Measurements from ENCODE around the gene MYLK2. TPM values are rescaled to one million over a fixed set of nuclear protein-coding genes. Genes with fewer than 3 reads are reported as not detected.

MYLK2 gene
- total and polyA plus RNA-seq, 2 donors (not counting 1 experiment from before 2014, with no cell fraction given) = under 0.01 TPM; not detected in 1

DNA sequence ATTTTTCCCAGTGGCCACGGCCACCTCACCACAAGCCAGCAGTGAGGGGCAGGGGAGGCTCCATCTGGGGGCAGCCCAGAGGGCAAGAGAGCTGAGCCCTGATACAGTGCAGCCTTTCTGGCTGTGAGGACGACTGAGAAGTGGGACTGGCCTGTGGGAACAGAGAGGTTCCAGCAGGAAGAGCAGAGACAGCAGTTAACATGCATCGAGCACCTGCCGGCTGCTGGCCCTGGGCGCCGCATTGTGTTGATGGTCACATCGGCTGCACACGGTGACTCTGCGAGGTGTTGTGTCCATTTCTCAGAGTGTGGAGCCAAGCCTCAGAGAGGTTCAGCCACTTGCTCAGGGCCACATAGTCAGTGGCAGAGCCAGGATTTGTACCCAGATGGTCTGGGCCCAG lies 16.4 kb downstream of the MYLK2 start:
- Histone ChIP-seq H3K27me3 (ENCODE audit: control insufficient read depth, insufficient read depth, low read length) (no peaks in the 10 kb centered on the region), H3K36me3 (ENCODE audit: control insufficient read depth, insufficient read depth, low read length) (no peaks in the 10 kb centered on the region), H3K4me2 (ENCODE audit: extremely low read depth, insufficient read depth, low read length) (peak overlapping the region; percentile 6), H2AFZ (ENCODE audit: low read length) (no peak overlapping the region), H3K4me1 (ENCODE audit: control insufficient read depth, extremely low read depth, insufficient read depth, low read length) (peaks cover 30% of the 10 kb centered on the region), H3K79me2 (ENCODE audit: control insufficient read depth, insufficient read depth, low read length) (no peaks in the 10 kb centered on the region), H3K4me3 (replicated peaks in 1 of 4; ENCODE audit: control extremely low read depth in 1 of 4, insufficient read depth in 1 of 4, low read depth in 3 of 4, low read length in 4 of 4) (no peak overlapping the region), H3K9ac (ENCODE audit: insufficient read depth, low read length) (no peak overlapping the region), H3K9me3 (ENCODE audit: control insufficient read depth, insufficient read depth, low read depth, low read length) (no peaks in the 10 kb centered on the region), H3K27ac (ENCODE audit: insufficient read depth, low read length) (no peak overlapping the region), H4K20me1 (ENCODE audit: control insufficient read depth, extremely low read depth, insufficient read depth, low read length) (no peaks in the 10 kb centered on the region)
- no peak for DNase-seq (ENCODE audit: low read depth in 2 of 2)
- TF ChIP-seq CTCF (conservative IDR thresholded peaks at IDR 0.05 in 1 of 2, IDR thresholded peaks at IDR 0.05 in 1 of 2; ENCODE audit: low read depth in 1 of 2, low read length in 2 of 2) (no peak), EZH2 (IDR thresholded peaks at IDR 0.05; ENCODE audit: low read length, missing control alignments) (no peak)

DNA sequence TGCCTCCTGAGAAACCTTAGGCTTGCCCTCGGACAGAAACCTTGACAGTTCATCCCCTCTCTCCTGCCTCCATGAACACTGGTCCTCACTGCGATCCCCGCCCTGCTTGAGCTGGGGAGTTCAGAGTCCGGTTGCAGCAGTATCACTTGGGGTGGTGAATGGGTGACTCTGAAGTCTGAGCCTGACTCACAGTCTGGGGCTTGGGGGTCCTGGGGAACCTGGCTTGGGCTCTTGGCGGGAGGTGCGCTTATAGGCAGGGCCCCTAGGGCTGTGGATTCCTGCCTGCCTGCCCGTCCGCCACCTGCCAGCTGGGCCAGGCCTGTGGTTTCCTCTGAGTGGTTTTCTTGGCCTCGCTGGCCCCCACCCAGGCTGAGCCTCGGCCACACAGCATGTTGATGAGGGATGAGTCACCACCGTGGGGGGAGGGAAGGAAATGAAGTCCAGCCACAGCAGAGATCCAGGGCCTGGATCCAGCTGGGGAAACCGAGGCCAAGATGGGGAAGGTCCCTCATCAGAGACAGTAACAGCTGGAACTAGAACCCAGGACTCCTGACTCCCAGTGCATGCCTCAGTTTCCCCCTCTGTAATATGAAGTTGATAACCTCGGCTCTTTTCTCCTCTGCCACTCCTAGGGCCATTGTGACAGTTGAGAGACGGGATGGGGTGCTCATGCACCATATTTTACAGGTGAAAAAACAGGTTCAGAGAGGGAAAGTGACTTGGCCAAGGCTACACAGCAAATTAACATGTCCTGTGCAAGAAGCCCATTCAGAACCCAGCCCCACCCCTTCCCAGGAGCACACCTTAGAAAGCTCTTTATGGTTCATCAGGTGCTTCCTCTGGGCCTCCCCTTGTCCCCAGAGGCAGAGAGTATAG lies 17.1 kb downstream of the MYLK2 start:
- no peak overlapping the region for H2AFZ ChIP-seq (ENCODE audit: low read length)
- DNase-seq (ENCODE audit: low read depth in 2 of 2) = peak; percentile 89 to 95
- H3K27me3 ChIP-seq (ENCODE audit: control insufficient read depth, insufficient read depth, low read length) = no peaks in the 10 kb centered on the region
- no peaks in the 10 kb centered on the region for H3K9me3 ChIP-seq (ENCODE audit: control insufficient read depth, insufficient read depth, low read depth, low read length)
- TF ChIP-seq EZH2 (IDR thresholded peaks at IDR 0.05; ENCODE audit: low read length, missing control alignments) (no peak), CTCF (conservative IDR thresholded peaks at IDR 0.05 in 1 of 2, IDR thresholded peaks at IDR 0.05 in 1 of 2; ENCODE audit: low read depth in 1 of 2, low read length in 2 of 2) (no peak)
- no peaks in the 10 kb centered on the region for H4K20me1 ChIP-seq (ENCODE audit: control insufficient read depth, extremely low read depth, insufficient read depth, low read length)
- H3K79me2 ChIP-seq (ENCODE audit: control insufficient read depth, insufficient read depth, low read length) = no peaks in the 10 kb centered on the region
- peaks cover 36% of the 10 kb centered on the region for H3K4me1 ChIP-seq (ENCODE audit: control insufficient read depth, extremely low read depth, insufficient read depth, low read length)
- peak overlapping the region; percentile 6 for H3K4me2 ChIP-seq (ENCODE audit: extremely low read depth, insufficient read depth, low read length)
- no peak overlapping the region for H3K9ac ChIP-seq (ENCODE audit: insufficient read depth, low read length)
- no peaks in the 10 kb centered on the region for H3K36me3 ChIP-seq (ENCODE audit: control insufficient read depth, insufficient read depth, low read length)
- H3K4me3 ChIP-seq (replicated peaks in 1 of 4; ENCODE audit: control extremely low read depth in 1 of 4, insufficient read depth in 1 of 4, low read depth in 3 of 4, low read length in 4 of 4) = no peak overlapping the region
- H3K27ac ChIP-seq (ENCODE audit: insufficient read depth, low read length) = no peak overlapping the region

- DNase-seq (ENCODE audit: low read depth in 2 of 2) = peak in 1 of 2 donors; percentile 53
- H3K4me1 ChIP-seq (ENCODE audit: control insufficient read depth, extremely low read depth, insufficient read depth, low read length) = peaks cover 43% of the 10 kb centered on the region
- H3K9me3 ChIP-seq (ENCODE audit: control insufficient read depth, insufficient read depth, low read depth, low read length) = no peaks in the 10 kb centered on the region
- no peak overlapping the region for H3K27ac ChIP-seq (ENCODE audit: insufficient read depth, low read length)
- H3K4me3 ChIP-seq (replicated peaks in 1 of 4; ENCODE audit: control extremely low read depth in 1 of 4, insufficient read depth in 1 of 4, low read depth in 3 of 4, low read length in 4 of 4) = no peak overlapping the region
- H3K27me3 ChIP-seq (ENCODE audit: control insufficient read depth, insufficient read depth, low read length) = no peaks in the 10 kb centered on the region
- H3K36me3 ChIP-seq (ENCODE audit: control insufficient read depth, insufficient read depth, low read length) = no peaks in the 10 kb centered on the region
- no peaks in the 10 kb centered on the region for H3K79me2 ChIP-seq (ENCODE audit: control insufficient read depth, insufficient read depth, low read length)
- no peak for TF ChIP-seq EZH2 (IDR thresholded peaks at IDR 0.05; ENCODE audit: low read length, missing control alignments)
- TF ChIP-seq CTCF (conservative IDR thresholded peaks at IDR 0.05 in 1 of 2, IDR thresholded peaks at IDR 0.05 in 1 of 2; ENCODE audit: low read depth in 1 of 2, low read length in 2 of 2) = no peak
- H4K20me1 ChIP-seq (ENCODE audit: control insufficient read depth, extremely low read depth, insufficient read depth, low read length) = no peaks in the 10 kb centered on the region
- no peak overlapping the region for H3K9ac ChIP-seq (ENCODE audit: insufficient read depth, low read length)
- peak overlapping the region; percentile 37 for H3K4me2 ChIP-seq (ENCODE audit: extremely low read depth, insufficient read depth, low read length)
- no peak overlapping the region for H2AFZ ChIP-seq (ENCODE audit: low read length)
Measured at GRCh38 chr20:31836853-31837608, 17.9 kb downstream of the MYLK2 start.
